DMS 273 (cell line): ENCODE data around the gene RPLP1.

Source experiments
- DNase-seq: peaks from one replicate; lab custom pipeline; 2025; ENCODE audit not compliant: unreplicated experiment; lab: John Stamatoyannopoulos, UW

The RPLP1 gene

DNA sequence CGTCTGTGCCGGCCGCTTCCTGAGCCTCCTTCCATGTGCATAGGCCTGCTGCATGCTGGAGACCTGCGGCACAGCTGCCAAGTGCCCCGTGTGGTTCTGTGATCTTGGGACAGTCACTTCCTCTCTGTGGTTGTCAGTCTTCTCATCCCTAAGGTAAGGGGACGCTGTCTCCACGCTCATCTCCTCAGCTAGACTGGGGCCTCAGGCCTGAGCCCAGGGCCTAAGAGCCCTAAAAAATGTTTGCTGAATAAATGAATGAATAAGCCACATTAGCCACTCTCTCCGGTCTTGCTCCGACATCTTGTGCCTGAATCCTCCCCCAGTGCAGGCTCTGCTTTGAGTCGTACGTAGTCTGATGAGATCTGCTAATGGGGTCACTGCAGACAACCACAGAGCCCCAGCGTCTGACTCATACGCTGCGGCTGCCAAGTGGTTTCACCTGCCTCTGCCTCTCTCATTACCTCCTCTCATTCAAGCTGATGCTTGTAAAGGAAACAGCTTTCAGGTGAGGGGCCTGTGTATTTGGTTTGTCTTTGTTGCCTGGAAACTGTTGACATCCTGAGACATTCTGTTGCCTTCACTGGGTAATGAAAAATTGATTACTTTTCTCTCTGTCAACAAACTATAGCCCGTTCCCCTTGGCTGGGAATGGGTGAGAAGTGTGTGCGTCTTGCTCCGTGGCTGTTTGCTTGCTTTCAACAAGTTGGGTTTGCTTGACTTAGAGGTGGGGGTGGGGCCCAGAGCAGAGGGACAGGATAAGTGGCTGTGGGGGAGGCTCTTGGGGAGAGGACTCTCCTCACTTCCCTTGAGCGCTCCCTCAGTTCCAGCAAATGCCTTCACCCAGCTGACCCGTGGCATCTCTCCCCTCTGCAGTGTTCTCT is 15.9 kb downstream of the RPLP1 start:
- DNase-seq: no peak

DNA sequence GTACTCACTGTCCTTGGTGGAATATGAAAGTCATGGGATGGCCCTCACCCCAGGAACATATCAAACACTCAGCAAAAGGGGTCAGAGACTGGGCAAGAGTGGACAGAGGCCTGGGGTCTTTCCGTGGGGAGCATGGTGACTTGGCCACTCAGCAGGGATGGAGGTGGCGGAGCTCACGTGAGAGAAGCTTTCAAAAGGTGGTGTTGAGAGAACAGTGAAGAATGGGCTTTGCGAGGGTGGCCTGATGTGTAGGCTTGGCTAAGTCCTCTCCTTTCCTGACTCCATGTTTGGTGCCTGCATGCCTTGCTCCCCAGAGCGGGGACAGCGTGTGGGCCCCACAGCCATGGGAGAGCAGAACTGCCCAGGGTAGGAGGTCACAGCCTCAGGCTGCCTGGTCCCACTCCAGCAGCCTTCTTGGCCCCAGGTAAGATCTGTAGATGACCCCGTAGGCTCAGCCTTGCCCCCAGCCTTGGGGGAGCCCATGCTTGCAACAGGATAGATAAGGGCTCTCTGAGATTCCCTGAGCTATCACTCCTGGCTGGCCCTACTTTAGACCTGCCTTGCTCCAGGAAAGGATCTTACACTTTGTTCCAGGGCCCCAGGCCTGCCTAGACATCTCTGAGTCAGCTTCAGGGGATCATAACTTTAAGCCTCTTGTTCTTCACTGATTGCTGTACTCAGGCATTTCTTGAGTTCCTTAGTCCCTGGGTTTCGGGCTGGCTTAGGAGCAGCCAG is 17.0 kb downstream of the RPLP1 start:
- no peak for DNase-seq

DNA sequence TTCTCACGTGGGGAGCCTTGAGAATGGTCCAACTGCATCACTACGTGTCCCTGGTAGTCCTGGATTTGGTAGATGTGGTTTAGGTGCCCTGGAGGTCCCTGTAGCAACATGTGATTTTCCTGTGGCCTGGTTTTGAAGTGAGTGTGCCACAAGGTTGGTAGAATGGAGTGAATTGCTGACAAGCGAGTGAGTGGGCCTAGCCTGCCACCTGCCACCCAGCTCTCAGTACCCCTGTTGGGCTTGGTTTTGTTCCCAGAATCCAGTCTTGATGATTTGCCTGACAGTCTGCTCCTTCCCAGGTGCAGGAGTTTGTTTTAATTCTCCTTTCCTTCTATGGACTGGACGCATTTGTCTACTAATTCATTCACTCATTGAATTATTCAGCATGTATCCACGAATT is 19.4 kb downstream of the RPLP1 start:
- DNase-seq: no peak

DNA sequence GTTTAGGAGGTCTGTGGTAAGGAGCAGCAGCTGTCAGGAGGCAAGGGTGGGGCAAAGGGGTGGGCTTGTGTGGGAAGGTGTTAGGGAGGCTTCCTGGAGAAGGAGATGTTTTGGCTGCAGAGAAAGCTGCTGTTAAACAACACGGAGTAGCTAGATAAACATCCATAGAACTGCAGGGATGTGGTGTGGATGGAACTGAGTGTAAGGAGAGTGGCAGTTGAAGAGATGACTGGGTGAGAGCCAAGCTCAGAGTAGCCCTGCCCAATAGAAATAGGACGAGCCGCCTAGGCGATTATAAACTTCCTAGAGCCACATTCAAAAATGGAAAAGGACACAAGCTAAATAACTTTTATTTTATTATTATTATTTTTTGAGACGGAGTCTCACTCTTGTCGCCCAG is 19.9 kb downstream of the RPLP1 start:
- no peak for DNase-seq

DNA sequence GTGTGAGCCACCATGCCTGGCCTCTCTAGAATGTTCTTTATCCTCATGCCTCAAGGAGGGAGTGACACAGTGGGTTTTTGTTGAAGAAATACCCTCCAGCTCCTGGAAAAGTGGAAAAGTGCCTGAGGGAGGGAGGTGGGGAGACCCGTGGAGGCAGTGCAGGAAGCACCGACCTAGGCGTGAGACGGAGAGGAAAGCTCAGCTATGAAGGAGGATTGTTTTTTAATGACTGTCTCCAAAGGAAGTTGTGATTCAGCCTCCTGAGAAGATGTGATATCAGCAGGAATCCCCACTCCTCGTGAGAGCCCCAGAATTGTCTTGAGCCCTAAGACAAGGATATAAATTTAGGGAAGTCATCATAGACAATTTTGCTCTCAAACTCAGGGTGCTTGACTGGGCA is 21.7 kb downstream of the RPLP1 start:
- DNase-seq: no peak

DNA sequence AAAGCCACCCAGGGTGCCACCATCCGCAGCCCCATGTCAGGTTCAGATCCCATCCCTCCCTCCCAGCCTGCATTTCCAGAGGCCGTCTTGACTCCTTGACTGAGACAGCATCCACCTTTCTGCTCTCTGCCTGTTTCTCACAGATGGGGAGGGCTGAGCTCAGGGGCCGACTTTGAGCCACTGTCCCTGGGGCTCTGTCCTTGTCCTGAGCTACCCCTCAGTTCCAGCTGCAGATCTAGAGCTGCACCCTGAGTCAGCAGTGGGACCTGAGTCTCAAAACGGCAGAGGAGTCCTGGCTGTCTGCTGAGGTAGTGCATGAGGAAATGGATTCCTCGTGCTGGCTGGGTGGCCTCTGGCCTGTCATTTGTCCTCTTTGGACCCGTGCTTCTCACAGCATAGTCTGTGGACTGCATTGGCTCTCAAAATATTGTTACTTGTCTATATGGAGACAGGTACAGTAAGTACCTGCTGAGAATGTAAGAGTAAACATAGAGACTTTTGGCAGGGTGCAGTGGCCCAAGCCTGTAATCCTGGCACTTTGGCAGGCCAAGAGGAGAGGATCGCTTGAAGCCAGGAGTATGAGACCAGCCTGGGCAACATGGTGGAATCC is 22.3 kb downstream of the RPLP1 start:
- no peak for DNase-seq

DNA sequence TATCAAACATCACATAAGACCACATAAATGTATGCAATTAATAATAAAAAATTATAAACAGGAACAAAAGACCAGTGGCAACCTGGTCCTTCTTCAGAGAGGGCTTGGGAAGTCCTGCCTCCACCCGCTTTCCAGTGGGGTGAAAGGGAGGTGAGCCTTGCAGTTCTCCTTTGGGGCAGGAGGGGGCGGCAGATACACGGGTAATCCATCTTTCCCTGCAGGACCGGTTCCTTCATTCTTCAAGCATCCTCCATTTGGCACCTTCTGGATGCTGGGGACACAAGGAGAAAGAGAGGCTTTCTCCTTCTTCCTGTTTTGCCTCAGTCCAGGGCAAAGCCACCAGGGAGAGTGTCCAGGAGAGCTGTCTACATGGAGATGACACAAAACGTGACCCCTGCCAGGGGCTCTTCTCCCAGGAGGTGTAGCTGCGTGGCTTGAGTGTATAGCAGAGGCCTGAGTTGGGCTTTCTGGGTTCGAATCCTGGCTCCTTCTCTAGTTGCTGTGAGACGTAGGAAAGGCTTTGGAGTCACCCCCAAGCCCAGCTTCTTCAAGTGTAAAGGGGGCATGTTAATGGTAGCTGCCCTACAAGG is 23.2 kb downstream of the RPLP1 start:
- DNase-seq: peak; percentile 79

DNA sequence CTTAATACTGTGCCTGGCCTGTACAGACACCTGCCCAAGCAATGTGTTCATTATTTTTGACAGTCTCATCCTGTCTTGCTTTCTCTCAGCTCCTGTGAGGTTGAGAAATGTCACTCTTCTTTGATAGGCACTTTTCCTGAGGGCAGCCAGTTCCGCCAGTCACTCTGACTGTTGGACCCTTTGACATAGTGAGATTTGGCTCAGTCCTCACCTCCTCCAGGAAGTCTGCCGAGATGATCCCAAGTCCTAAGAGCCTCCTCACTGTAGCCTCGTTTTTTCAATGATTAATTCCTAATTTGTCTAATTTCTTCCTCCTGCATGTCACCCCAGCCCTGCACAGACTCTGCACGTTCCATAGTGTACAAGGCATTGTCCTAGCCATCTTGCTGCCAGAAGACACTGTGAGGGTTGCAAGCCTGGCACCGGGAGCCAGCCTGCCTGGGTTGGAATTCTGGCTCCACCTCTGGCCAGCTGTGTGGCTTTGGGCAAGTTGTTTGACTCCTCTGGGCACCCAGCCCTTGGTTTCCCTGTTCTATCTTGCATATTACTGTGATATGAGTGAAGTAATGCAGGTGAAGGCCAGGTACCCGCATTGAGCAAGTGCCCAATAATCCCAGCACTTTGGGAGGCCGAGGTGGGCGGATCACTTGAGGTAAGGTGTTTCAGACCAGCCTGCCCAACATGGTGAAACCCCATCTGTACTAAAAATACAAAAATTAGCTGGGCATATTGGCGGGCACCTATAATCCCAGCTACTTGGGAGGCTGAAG is 24.3 kb downstream of the RPLP1 start:
- DNase-seq: no peak

DNA sequence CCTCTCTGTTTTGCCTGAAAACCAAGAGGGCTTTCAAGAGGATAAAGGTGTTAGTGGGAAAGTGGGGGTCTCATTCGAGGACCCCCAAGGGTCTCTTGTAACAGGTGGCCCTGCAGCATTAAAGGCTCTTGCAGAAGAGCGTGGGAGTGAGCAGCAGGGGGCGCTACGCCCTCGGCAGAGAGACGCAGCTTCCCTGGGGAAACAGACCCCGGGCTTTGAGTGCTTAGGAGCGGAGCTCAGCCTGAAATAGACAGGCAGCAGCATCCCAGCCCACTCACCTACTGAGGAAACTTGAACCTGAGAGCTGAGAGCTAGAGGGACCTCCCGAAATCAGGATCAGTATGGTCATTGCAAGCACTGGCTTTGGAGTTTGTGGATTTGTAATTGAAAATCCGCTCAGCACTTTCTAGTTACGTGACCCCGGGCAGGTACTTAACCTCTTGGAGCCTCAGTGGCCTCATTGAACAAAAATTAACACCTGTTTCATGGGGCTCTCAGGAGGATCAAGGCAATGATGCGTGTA is 25.7 kb downstream of the RPLP1 start:
- DNase-seq: peak; percentile 81

DNA sequence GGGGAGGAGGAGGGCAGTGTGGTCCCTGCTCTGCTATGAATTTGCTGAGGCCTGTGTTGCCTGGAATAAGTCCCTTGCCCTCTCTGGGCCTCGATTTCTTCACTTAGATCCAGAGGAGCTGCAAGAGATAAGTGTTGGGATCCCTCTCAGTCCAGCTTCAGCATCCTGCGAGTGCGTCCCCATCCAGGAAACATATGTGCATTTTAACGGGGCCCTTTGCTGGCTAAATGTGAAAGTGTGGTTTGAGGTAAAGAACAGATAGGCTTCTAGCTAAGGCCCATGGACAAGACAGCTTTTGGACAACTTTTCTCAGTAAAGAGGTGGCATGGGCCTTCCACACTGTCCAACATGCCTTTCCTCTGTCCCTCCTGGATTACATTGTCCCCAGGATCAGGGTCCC is 26.5 kb downstream of the RPLP1 start:
- no peak for DNase-seq

DNA sequence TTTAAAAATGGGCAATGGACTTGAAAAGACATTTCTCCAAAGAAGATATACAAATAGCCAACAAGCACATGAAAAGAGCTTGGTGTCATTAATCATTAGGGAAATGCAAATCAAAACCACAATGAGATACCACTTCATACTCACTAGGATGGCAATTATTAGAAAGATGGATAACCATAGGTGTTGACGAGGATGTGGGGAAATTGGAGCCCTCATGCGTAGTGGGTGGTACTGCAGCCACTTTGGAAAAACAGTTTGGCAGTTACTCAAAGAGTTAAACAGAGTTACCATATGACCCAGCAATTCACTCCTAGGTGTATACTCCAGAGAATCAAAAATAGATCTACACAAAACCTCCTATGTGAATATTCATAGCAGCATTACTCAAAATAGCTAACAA is 27.4 kb downstream of the RPLP1 start:
- no peak for DNase-seq

DNA sequence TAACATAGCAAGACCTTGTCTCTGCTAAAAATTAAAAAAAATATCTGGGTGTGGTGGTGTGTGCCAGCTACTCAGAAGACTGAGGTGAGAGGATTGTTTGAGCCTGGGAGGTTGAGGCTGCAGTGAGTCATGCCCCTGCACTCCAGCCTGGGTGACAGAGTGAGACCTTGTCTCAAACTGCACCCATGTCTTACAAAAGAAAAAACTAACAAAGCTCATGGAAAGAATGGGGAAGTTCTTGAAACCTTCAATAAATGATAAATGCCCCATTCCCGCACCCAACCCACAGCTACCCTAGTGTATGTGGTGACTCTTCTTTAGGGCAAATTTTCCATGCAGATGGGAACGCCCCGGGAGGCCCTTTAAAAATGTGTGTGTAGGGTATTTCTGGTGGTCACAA is 28.3 kb downstream of the RPLP1 start:
- no peak for DNase-seq

DNA sequence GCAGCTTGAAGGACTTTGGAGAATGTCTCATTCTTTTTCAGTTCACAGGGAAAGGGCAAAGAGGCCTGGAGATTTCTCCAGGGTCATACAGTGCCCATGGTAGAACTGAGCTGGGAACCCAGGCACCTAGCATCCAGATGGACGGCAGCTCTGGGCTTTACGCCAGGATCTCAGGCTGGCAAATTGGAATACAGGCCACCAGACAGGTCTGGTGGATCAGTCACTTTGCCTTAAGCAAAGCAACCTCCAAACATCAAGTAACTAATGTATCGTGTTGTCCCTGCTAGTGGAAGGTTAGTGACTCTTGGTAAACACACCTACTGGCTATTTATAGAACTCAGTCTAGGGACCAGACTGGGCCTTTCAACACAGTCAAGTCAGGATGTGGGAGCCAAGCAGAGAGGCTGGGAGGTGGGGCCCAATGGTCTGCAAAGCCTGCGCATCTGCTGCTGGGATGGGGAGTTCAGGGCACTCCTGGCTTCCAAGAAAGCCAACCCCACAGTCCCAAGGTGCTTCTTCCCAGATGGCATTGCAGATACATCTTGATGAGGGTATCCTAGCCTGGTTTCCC is 30.2 kb downstream of the RPLP1 start:
- DNase-seq: peak; percentile 65

DNA sequence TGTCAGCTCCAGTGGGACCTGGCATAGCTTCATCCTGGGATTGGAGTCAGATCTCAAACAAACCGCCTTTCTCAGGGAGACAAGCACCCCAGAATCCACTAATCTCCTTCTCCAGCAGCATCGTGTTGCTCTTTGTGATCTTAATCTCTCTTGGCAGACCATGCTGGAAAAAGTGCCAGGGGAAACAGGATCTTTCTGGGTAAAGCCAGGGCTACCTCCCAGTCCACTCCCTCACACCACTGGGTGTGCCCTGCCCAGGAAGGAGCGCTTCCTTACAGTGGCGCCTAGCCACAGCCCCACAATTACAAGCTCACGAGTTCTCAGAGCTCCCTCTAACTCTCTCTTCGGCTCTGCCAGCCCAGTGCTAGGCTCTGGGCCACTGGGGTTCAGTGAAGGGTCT is 32.2 kb downstream of the RPLP1 start:
- no peak for DNase-seq

DNA sequence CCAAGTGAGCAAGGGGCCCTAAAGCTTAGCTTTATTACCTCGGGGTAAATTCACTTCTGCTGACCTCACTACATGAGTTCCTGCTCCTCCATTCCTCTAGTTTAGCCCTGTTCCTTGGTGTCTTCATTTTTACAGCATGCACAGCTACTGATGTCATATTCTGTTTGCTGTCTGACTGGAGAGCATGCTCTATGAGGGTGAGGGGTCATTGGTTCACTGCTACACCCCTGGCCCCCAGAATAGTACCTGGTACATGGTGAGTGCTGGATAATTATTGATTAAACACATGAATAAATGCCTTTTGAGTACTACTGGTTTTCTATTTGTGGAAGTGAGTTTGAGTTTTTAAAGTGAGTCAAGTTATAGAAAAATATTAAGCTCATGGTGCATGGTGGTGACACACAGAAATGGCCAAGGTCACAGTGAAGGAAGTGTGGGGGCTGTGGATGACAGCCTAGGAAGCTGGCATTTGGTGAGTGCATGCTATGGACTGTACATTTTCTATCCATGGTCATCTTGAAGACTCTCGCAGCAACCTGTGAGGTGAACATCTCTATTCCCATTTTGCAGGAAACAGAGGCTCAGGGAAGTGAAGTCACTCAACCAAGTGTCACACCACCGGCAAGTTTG is 34.0 kb downstream of the RPLP1 start:
- no peak for DNase-seq

DNA sequence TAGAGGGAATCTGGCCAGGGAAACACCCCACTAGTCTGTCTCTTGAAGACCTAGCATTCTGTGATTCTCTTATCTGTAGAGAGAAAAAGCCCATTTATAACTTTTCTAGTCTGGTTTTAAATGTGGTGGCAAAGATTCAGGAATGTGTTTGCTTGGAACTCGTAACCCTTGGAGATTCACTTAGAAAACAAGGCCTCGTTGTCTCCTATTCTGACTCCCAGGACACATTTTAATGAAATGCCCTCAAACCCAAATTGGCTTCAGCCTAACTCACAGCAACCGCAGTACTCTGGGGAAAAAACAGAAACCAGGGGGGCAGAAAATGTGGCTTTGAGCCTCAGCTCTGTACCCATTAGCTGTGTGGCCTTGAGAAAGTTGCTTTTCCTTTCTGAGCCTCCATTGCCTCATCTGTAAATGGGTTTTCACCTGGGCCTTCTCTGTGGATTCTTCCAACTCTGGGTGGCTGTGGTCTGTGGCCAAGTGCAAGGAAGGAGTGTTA is 36.5 kb downstream of the RPLP1 start:
- DNase-seq: no peak

DNA sequence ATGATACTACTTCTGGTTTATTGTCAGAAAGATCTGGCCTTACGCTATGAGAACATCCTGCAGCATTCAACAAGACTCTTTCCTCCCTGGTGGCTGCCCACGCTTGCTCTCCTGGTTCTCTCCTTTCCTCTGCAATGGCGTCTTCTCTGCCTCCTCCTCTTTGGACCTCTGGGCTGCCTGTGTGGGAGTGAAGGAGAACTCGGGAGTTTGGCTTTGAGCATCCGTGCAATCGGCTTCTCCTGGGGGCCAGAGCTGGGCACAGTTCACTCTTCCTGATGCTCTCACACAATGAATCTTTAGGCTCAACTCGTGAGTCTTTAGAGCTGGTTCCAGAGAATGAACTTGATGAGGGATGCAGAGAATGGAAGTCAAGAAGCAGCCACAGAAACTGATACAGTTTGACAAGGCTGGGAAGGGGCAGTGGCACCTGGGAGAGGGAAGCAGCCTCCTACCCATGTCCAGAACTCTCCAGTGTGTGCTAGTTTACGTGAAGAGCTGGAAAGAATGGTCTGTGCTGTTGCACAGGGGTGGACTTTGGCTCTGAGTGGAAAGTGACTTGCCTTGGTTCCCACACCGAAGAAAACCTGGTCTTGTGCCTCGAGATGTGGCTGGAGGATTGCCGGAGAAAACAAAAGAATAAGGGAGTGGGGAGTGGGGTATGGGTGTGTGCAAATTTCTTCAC is 37.9 kb downstream of the RPLP1 start:
- DNase-seq: no peak

DNA sequence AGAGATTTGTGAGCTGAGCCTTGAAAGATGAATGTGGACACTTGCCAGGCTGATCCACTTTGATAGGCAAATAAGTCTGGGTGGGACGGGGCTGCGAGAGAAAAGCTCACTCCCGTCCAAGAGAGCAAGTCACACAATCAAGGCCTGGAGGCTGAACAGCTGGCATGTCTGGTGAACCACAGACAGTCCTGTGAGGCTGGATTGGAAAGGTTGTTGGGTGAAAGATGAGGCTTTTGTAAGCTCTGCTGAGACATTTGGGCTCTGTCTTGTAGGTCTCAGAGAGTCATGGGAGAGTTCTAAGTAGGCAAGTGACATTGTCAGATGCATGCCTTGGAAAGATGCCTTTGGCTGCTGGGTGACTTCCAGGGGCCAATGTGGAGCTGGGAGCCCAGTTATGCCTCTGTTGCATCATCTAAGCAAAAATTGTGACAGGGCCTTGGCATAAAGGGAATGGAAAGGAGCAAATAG is 38.5 kb downstream of the RPLP1 start:
- DNase-seq: peak; percentile 10

DNA sequence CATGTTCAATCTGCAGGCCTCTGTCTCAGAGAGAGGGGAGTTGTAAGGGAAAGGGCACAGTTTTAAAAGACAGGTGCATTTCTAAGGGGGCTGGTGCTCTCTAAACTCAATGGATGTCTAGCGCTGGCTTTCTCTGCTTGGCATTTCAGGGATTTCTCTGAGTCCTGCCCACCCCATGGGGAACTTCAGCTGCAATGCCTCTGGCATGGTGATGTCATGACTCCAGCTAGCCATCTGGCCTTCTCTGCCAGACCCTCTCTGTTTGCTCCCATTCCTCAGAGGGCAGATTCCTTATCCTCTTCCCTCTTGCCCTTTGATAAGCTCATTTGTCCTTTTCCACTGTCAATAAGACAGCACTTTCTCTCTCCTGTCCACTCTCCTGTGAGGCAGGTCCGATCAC is 40.8 kb downstream of the RPLP1 start:
- peak; percentile 11 for DNase-seq
